Measurements from ENCODE around the gene FBXL13. TPM values are rescaled to one million over a fixed set of nuclear protein-coding genes. Genes with fewer than 3 reads are reported as not detected.

Gene FBXL13
- polyA plus RNA-seq, 1 experiment = 0.95 TPM

DNA sequence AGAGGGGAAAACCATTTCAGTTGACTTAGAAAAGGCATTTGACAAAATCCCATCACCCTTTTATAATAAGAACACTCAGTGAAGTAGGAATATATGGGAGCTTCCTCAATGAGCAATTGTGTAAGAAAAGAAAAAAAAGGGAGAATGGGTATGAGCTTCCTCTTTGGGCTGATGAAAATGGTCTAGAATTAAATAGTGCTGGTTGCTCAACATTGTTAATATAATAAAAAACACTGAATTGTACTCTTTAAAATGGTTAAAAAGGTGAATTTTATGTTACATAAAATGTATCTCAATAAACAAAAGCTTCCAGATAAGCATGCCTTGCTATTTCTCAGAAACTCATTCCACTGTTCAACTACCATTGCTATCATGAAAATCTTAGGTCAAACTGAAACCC lies 121.2 kb downstream of the FBXL13 start:
- no peaks in the 10 kb centered on the region for H3K27me3 ChIP-seq (ENCODE audit: control insufficient read depth, insufficient read depth, low read length)
- H3K27ac ChIP-seq (ENCODE audit: low read depth, low read length) = no peak overlapping the region
- H3K9me3 ChIP-seq (ENCODE audit: control insufficient read depth, insufficient read depth, low read length) = no peaks in the 10 kb centered on the region
- ChIA-PET CTCF (no interaction called here), POLR2A (no interaction called here)
- TF ChIP-seq, protein P1, sequence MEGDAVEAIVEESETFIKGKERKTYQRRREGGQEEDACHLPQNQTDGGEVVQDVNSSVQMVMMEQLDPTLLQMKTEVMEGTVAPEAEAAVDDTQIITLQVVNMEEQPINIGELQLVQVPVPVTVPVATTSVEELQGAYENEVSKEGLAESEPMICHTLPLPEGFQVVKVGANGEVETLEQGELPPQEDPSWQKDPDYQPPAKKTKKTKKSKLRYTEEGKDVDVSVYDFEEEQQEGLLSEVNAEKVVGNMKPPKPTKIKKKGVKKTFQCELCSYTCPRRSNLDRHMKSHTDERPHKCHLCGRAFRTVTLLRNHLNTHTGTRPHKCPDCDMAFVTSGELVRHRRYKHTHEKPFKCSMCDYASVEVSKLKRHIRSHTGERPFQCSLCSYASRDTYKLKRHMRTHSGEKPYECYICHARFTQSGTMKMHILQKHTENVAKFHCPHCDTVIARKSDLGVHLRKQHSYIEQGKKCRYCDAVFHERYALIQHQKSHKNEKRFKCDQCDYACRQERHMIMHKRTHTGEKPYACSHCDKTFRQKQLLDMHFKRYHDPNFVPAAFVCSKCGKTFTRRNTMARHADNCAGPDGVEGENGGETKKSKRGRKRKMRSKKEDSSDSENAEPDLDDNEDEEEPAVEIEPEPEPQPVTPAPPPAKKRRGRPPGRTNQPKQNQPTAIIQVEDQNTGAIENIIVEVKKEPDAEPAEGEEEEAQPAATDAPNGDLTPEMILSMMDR (IDR thresholded peaks at IDR 0.05; ENCODE audit: low read depth, low read length) = no peak
- DNase-seq (ENCODE audit: low read depth, low spot score) = no peak
- H3K4me3 ChIP-seq (ENCODE audit: low read depth, low read length) = no peak overlapping the region

DNA sequence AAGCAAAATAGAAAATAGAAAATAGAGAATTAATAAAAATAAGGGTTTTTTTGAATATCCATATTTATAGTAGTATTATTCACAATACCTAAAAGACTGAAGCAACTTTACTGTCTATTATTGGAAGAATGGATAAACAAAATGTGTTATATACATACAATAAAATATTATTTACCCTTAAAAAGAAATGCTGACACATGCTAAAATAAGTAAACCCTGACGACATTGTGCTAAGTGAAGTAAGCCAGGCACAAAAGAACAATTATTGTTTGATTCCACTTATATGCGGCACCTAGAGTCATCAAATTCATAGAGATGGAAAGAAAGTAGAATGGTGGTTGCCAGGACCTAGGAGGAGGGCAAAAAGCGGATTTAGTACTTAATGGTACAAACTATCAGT lies 122.8 kb downstream of the FBXL13 start:
- no peaks in the 10 kb centered on the region for H3K27me3 ChIP-seq (ENCODE audit: control insufficient read depth, insufficient read depth, low read length)
- no peaks in the 10 kb centered on the region for H3K9me3 ChIP-seq (ENCODE audit: control insufficient read depth, insufficient read depth, low read length)
- ChIA-PET POLR2A (no interaction called here), CTCF (no interaction called here)
- H3K27ac ChIP-seq (ENCODE audit: low read depth, low read length) = no peak overlapping the region
- no peak for DNase-seq (ENCODE audit: low read depth, low spot score)
- TF ChIP-seq, protein P1 (IDR thresholded peaks at IDR 0.05; ENCODE audit: low read depth, low read length) = no peak
- no peak overlapping the region for H3K4me3 ChIP-seq (ENCODE audit: low read depth, low read length)

DNA sequence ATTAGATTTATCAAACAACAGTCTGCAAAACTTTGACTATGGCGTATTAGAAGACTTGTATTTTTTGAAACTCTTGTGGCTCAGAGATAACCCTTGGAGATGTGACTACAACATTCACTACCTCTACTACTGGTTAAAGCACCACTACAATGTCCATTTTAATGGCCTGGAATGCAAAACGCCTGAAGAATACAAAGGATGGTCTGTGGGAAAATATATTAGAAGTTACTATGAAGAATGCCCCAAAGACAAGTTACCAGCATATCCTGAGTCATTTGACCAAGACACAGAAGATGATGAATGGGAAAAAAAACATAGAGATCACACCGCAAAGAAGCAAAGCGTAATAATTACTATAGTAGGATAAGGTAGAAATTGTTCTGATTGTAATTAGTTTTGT lies 130.4 kb downstream of the FBXL13 start:
- no peaks in the 10 kb centered on the region for H3K27me3 ChIP-seq (ENCODE audit: control insufficient read depth, insufficient read depth, low read length)
- no peak overlapping the region for H3K4me3 ChIP-seq (ENCODE audit: low read depth, low read length)
- no peak for DNase-seq (ENCODE audit: low read depth, low spot score)
- ChIA-PET POLR2A (no interaction called here), CTCF (interaction anchor here (0.6 kb wide), 1 partner anchor 118 kb away, joined by 4 read pairs; no protein-coding TSS in a partner anchor)
- TF ChIP-seq, protein P1 (IDR thresholded peaks at IDR 0.05; ENCODE audit: low read depth, low read length) = no peak
- no peak overlapping the region for H3K27ac ChIP-seq (ENCODE audit: low read depth, low read length)
- H3K9me3 ChIP-seq (ENCODE audit: control insufficient read depth, insufficient read depth, low read length) = no peaks in the 10 kb centered on the region

DNA sequence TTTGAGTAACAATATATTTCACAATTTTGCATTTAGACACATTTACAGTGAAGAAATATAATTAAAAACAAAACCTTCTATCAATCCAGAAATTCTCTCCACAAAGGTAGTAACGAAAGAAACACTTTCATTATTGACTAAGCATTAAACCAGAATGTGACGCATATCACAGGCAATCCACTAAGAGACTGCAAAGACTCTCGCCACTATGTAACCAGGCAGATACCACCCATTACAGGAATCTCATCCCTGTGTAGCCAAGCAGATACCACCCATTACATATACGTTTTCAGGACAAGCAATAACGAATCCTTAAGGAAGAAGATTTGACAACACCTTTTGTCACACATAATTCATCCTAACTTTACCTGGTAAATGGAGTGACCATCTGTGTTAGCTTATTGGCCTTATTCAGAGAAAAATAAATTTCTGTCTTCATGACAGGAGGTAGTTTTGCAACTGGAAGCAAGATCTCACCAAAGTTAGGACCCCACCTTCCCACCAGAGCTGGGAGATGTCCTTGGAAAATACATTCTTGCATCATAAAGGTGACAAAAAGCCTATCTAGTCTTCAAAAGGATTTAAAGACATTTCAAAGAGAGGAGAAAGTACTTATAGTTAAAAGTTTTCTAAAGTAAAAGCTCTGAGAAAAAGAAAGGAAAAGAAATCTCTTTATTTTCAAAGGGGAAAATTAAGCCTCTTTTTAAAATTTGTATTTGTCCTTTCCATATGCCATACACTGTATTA lies 131.0 kb downstream of the FBXL13 start:
- H3K27ac ChIP-seq (ENCODE audit: low read depth, low read length) = no peak overlapping the region
- TF ChIP-seq, protein P1 (IDR thresholded peaks at IDR 0.05; ENCODE audit: low read depth, low read length) = no peak
- H3K4me3 ChIP-seq (ENCODE audit: low read depth, low read length) = no peak overlapping the region
- H3K27me3 ChIP-seq (ENCODE audit: control insufficient read depth, insufficient read depth, low read length) = no peaks in the 10 kb centered on the region
- ChIA-PET CTCF (interaction anchor here (0.6 to 0.9 kb wide), 2 partner anchors 118 kb away, joined by 4 to 6 read pairs; no protein-coding TSS in a partner anchor), POLR2A (no interaction called here)
- no peak for DNase-seq (ENCODE audit: low read depth, low spot score)
- H3K9me3 ChIP-seq (ENCODE audit: control insufficient read depth, insufficient read depth, low read length) = no peaks in the 10 kb centered on the region

DNA sequence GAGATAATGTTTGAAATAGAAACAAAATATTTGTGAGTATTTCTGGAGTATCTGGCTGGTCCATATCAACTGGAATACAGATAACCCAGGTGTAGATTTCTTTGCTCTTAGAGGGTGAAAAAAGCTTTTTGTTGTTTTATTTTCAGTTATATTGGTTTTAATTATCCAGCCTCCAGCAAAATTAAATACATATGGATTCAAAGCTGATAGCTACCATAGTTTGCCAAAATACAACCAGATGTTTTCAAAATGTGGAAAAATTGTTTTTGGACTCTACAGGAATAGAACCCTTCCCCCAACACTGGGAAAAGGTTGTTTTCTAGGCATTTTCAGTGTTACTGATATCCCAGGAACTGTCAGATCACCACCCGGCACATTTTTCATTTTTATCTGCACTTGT lies 131.7 kb downstream of the FBXL13 start:
- no peak overlapping the region for H3K4me3 ChIP-seq (ENCODE audit: low read depth, low read length)
- CTCF ChIA-PET = interaction anchor here (0.9 kb wide), 1 partner anchor 119 kb away, joined by 6 read pairs; no protein-coding TSS in a partner anchor
- DNase-seq (ENCODE audit: low read depth, low spot score) = no peak
- no peaks in the 10 kb centered on the region for H3K9me3 ChIP-seq (ENCODE audit: control insufficient read depth, insufficient read depth, low read length)
- no peak overlapping the region for H3K27ac ChIP-seq (ENCODE audit: low read depth, low read length)
- POLR2A ChIA-PET = no interaction called here
- no peaks in the 10 kb centered on the region for H3K27me3 ChIP-seq (ENCODE audit: control insufficient read depth, insufficient read depth, low read length)
- TF ChIP-seq, protein P1 (IDR thresholded peaks at IDR 0.05; ENCODE audit: low read depth, low read length) = no peak

Data from AG04450 (cell line).